MCF 10A (cell line): ENCODE measurements around the gene ZNF804A. TPM values are rescaled to one million over a fixed set of nuclear protein-coding genes. Genes with fewer than 3 reads are reported as not detected.

ENCODE experiments used
- BruUV-seq: library from RNA; stranded (reverse); fragments of 400-500 nt; replicated peaks from 2 replicates; lab custom pipeline; 2021; lab: Mats Ljungman, UMichigan
- CTCF ChIA-PET: fragments of 300-600 bp; sonication (Branson Sonifier 250); formaldehyde crosslinking; extraction: SDS; loops from one replicate; lab custom pipeline; 2021; ENCODE audit warnings: antibody characterized with exemption, inconsistent platforms; lab: Yijun Ruan, JAX
- POLR2A ChIA-PET: fragments of 300-600, 350-650 bp; sonication (Branson Sonifier 250); formaldehyde crosslinking; extraction: SDS; loops from one replicate; lab custom pipeline; 2020; ENCODE audit warnings: antibody characterized with exemption, inconsistent platforms; lab: Yijun Ruan, JAX
- DNase-seq: peaks from one replicate; pipeline ENCODE4 v3.0.0-alpha.2; 2018; ENCODE audit not compliant: unreplicated experiment
- H3K27ac Mint-ChIP-seq: one replicate; pipeline ENCODE4 v1.8.0; 2022; ENCODE audit warnings: mild to moderate bottlenecking, low read depth, mixed read lengths; ENCODE audit not compliant: unreplicated experiment
- H3K27me3 Mint-ChIP-seq: one replicate; pipeline ENCODE4 v1.8.0; 2022; ENCODE audit warnings: mixed read lengths; ENCODE audit not compliant: insufficient read depth, unreplicated experiment
- H3K36me3 Mint-ChIP-seq: one replicate; pipeline ENCODE4 v1.8.0; 2022; ENCODE audit warnings: mild to moderate bottlenecking, moderate library complexity, mixed read lengths; ENCODE audit not compliant: insufficient read depth, unreplicated experiment
- H3K4me1 Mint-ChIP-seq: one replicate; pipeline ENCODE4 v1.8.0; 2022; ENCODE audit warnings: mixed read lengths; ENCODE audit not compliant: insufficient read depth, unreplicated experiment
- H3K4me3 Mint-ChIP-seq: one replicate; pipeline ENCODE4 v1.8.0; 2022; ENCODE audit warnings: mild to moderate bottlenecking, moderate library complexity, mixed read lengths; ENCODE audit not compliant: unreplicated experiment
- H3K9me3 Mint-ChIP-seq: one replicate; pipeline ENCODE4 v1.8.0; 2022; ENCODE audit warnings: mixed read lengths; ENCODE audit not compliant: unreplicated experiment
- intact Hi-C: fragments of 100-400 bp; cut with micrococcal nuclease; formaldehyde crosslinking; loops from 2 replicates; pipeline ENCODE4 v1.14.1; 2022
- total RNA-seq: library from RNA; stranded (reverse); gene quantifications from 2 replicates; pipeline ENCODE4 v1.2.3, GENCODE V29; 2022
- TF ChIP-seq, protein P1 (sequence below): fragments of 200-600 bp; IDR thresholded peaks from one replicate; pipeline ENCODE4 v1.8.0; 2022; ENCODE audit warnings: antibody characterized with exemption, mild to moderate bottlenecking; ENCODE audit not compliant: unreplicated experiment

Gene ZNF804A
- total RNA-seq, 1 experiment from 2014 or later: not detected

DNA sequence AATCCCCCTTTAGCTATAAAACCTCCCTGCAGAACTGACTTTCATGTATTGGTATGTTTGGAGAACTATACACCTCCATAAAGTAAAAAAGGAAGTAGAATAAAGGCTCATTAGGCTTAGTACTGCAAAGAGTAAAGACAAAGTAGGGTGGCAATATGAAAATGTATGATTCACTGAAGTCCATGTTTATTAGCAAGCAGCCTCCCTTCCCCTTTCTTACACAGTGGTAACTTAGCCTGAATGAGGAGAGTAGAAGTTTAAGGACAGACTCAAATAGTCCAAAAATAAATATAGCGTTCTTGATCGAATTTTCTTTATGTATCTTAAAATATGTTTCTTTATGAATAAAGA lies 1.5 kb downstream of the ZNF804A start:
- Mint-ChIP-seq H3K4me1 (peaks cover 4% of the 10 kb centered on the region), H3K9me3 (no peaks in the 10 kb centered on the region), H3K27me3 (no peaks in the 10 kb centered on the region), H3K36me3 (no peaks in the 10 kb centered on the region), H3K4me3 (no peak overlapping the region), H3K27ac (no peak overlapping the region)
- TF ChIP-seq, protein P1, sequence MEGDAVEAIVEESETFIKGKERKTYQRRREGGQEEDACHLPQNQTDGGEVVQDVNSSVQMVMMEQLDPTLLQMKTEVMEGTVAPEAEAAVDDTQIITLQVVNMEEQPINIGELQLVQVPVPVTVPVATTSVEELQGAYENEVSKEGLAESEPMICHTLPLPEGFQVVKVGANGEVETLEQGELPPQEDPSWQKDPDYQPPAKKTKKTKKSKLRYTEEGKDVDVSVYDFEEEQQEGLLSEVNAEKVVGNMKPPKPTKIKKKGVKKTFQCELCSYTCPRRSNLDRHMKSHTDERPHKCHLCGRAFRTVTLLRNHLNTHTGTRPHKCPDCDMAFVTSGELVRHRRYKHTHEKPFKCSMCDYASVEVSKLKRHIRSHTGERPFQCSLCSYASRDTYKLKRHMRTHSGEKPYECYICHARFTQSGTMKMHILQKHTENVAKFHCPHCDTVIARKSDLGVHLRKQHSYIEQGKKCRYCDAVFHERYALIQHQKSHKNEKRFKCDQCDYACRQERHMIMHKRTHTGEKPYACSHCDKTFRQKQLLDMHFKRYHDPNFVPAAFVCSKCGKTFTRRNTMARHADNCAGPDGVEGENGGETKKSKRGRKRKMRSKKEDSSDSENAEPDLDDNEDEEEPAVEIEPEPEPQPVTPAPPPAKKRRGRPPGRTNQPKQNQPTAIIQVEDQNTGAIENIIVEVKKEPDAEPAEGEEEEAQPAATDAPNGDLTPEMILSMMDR: no peak
- BruUV-seq: no TSS peak
- peak; percentile 13 for DNase-seq
- intact Hi-C loops: loop anchor here (10.0 kb wide), 1 partner anchor 1355 kb away; no protein-coding TSS in a partner anchor
- ChIA-PET CTCF (interaction anchor here (0.8 to 1.9 kb wide), 2 partner anchors 12 to 642 kb away, joined by 6 to 8 read pairs; no protein-coding TSS in a partner anchor), POLR2A (interaction anchor here (1.4 kb wide), 1 partner anchor 30 kb away, joined by 3 read pairs; no protein-coding TSS in a partner anchor)

DNA sequence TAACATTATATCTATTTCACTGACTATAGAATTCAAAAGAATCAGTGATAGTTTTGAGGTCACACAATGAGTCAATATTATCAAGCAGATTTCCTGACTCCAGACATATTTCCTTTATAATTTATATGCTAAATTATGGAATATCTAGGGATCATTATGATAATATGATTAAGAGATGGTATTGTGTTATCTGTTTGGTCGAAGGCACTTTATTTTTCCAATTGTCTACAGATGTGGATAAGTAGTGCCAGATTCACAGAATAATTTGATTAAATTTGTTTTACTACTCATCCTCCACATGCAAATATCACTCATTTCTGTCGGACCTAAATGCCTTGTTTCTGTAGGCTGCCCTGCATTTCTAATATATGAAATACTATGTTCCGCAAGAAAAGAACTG lies 4.4 kb downstream of the ZNF804A start:
- ChIA-PET CTCF (no interaction called here), POLR2A (no interaction called here)
- no peaks in the 10 kb centered on the region for H3K4me1 Mint-ChIP-seq
- no TSS peak for BruUV-seq
- H3K27me3 Mint-ChIP-seq: no peaks in the 10 kb centered on the region
- TF ChIP-seq, protein P1: no peak
- H3K27ac Mint-ChIP-seq: no peak overlapping the region
- intact Hi-C loops: no loop called here
- no peaks in the 10 kb centered on the region for H3K36me3 Mint-ChIP-seq
- no peak overlapping the region for H3K4me3 Mint-ChIP-seq
- no peak for DNase-seq
- no peaks in the 10 kb centered on the region for H3K9me3 Mint-ChIP-seq

DNA sequence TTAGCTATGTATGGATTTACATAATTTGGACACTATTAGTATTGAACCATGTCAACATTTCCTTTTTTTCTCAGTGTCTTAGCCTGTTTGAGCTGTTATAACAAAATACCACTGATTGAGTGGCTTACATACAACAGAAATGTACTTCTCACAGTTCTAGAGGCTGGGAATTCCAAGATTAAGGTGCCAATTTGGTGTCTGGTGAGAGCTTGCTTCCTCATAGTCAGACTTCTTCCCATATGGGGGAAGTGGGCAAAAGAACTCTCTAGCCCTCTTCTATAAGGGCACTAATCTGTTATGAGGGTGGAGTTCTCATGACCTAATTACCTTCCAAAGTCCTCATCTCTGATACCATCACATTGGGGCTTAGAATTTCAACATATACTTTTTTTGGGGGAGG lies 12.6 kb downstream of the ZNF804A start:
- intact Hi-C loops: loop anchor here (1.0 kb wide), 1 partner anchor 669 kb away; no protein-coding TSS in a partner anchor
- BruUV-seq: no TSS peak
- ChIA-PET POLR2A (interaction anchor here (1.7 kb wide), 1 partner anchor 35 kb away, joined by 4 read pairs; no protein-coding TSS in a partner anchor), CTCF (interaction anchor here (0.6 to 2.7 kb wide), 18 partner anchors 12 to 1893 kb away, joined by 3 to 11 read pairs (median 3); partner anchors contain the start of gene ZNF804A)
- Mint-ChIP-seq H3K27me3 (no peaks in the 10 kb centered on the region), H3K27ac (no peak overlapping the region), H3K4me3 (no peak overlapping the region), H3K4me1 (no peaks in the 10 kb centered on the region), H3K36me3 (no peaks in the 10 kb centered on the region), H3K9me3 (no peaks in the 10 kb centered on the region)
- TF ChIP-seq, protein P1: no peak
- DNase-seq: no peak

DNA sequence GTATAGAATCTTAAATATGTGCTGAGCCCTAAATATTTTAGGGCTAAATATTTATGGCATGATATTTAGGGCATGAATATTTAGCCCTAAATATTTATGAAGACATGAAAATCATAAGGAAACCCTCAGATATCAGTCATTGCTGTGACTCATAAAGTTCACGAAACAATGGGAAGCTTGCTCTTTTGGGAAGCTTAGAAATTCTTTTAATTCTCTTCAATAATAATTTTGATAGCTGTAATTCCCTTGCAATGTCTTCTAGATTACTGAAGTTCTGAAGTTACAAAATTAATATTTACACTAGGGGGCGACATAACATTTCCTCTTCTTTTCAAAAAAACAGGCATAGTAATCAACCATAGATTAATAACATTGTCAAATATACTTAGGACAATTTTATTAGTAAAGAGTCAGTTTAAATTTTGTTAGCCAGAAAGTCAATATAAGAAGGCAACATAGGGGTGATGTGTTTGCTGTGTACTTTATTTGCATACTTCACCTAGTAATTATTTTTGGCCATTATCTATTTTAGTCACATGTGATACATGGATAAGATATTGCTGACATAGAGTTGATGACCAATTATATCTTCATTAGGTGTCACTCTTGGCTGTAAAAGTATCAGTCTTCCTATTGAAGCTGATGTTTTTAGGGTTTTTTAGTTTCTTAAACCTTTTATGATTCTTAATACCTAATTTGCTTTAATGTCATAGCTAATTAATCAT lies 13.2 kb downstream of the ZNF804A start:
- POLR2A ChIA-PET: interaction anchor here (1.7 kb wide), 1 partner anchor 35 kb away, joined by 4 read pairs; no protein-coding TSS in a partner anchor
- no TSS peak for BruUV-seq

More for the DNA sequence above, 13.2 kb downstream of the ZNF804A start:
- Mint-ChIP-seq H3K9me3 (no peaks in the 10 kb centered on the region), H3K27me3 (no peaks in the 10 kb centered on the region), H3K4me1 (no peaks in the 10 kb centered on the region), H3K4me3 (no peak overlapping the region), H3K27ac (no peak overlapping the region), H3K36me3 (no peaks in the 10 kb centered on the region)
- TF ChIP-seq, protein P1: peak; percentile 41
- CTCF ChIA-PET: interaction anchor here (0.6 to 2.7 kb wide), 20 partner anchors 12 to 1892 kb away, joined by 3 to 11 read pairs (median 3); partner anchors contain the start of gene ZNF804A
- DNase-seq: peak; percentile 26
- intact Hi-C loops: loop anchor here (1.0 kb wide), 1 partner anchor 669 kb away; no protein-coding TSS in a partner anchor
